SU-DHL-6 (cell line): ENCODE measurements around the gene THOP1.

ENCODE experiments used
- CTCF ChIP-seq: fragments of 200-600 bp; sonication (generic); IDR thresholded peaks from one replicate; pipeline ENCODE4 v1.5.1; 2017; ENCODE audit warnings: antibody characterized with exemption, mild to moderate bottlenecking, low read length, moderate library complexity; ENCODE audit not compliant: insufficient read depth, poor library complexity, severe bottlenecking
- EZH2phosphoT487 ChIP-seq: fragments of 200-600 bp; sonication (generic), shearing (Covaris generic); conservative IDR thresholded peaks from 2 replicates; pipeline ENCODE4 v1.6.1; 2018; ENCODE audit warnings: mild to moderate bottlenecking, antibody characterized with exemption, low read length, moderate library complexity, mixed read lengths

- TF ChIP-seq CTCF (no peak), EZH2phosphoT487 (no peak)
Observed at GRCh38 chr19:2809387-2810140, 24.3 kb downstream of the THOP1 start.
